ENCODE measurements around the gene B3GAT1.
A peak's percentile ranks its signal among the peaks of the same experiment; 100 is the strongest.

Gene B3GAT1

GRCh38 chr11:134414766-134415765, 3.0 kb upstream of the B3GAT1 start:
- no peak overlapping the region for H3K4me3 ChIP-seq (ENCODE audit: low read length)
- no peak for DNase-seq (ENCODE audit: low read depth, low spot score)

- H3K4me3 ChIP-seq (ENCODE audit: low read length): no peak overlapping the region
- DNase-seq (ENCODE audit: low read depth, low spot score): no peak
These were observed 2.0 kb upstream of the B3GAT1 start for GRCh38 chr11:134413826-134414731.

- H3K4me3 ChIP-seq (ENCODE audit: low read length): peak overlapping the region; percentile 48
- peak; percentile 25 for DNase-seq (ENCODE audit: low read depth, low spot score)
These were observed 1.2 kb upstream of the B3GAT1 start for GRCh38 chr11:134413043-134413825.

GRCh38 chr11:134410766-134411165, 1.3 kb downstream of the B3GAT1 start:
- no peak overlapping the region for H3K4me3 ChIP-seq (ENCODE audit: low read length)
- no peak for DNase-seq (ENCODE audit: low read depth, low spot score)

GRCh38 chr11:134409552-134410429, 2.3 kb downstream of the B3GAT1 start:
- DNase-seq (ENCODE audit: low read depth, low spot score): no peak
- H3K4me3 ChIP-seq (ENCODE audit: low read length): no peak overlapping the region

- H3K4me3 ChIP-seq (ENCODE audit: low read length): no peak overlapping the region
- no peak for DNase-seq (ENCODE audit: low read depth, low spot score)
These were observed 4.1 kb downstream of the B3GAT1 start for GRCh38 chr11:134407923-134408322.

- no peak overlapping the region for H3K4me3 ChIP-seq (ENCODE audit: low read length)
- no peak for DNase-seq (ENCODE audit: low read depth, low spot score)
These were observed 4.7 kb downstream of the B3GAT1 start for GRCh38 chr11:134407321-134407828.

- H3K4me3 ChIP-seq (ENCODE audit: low read length): no peak overlapping the region
- no peak for DNase-seq (ENCODE audit: low read depth, low spot score)
These were observed 5.5 kb downstream of the B3GAT1 start for GRCh38 chr11:134406264-134407185.

- DNase-seq (ENCODE audit: low read depth, low spot score): no peak
- H3K4me3 ChIP-seq (ENCODE audit: low read length): no peak overlapping the region
These were observed 6.2 kb downstream of the B3GAT1 start for GRCh38 chr11:134405841-134406240.

- no peak overlapping the region for H3K4me3 ChIP-seq (ENCODE audit: low read length)
- DNase-seq (ENCODE audit: low read depth, low spot score): no peak
These were observed 6.6 kb downstream of the B3GAT1 start for GRCh38 chr11:134405436-134405835.

- no peak for DNase-seq (ENCODE audit: low read depth, low spot score)
- H3K4me3 ChIP-seq (ENCODE audit: low read length): no peak overlapping the region
These were observed 7.3 kb downstream of the B3GAT1 start for GRCh38 chr11:134404575-134405341.

- no peak for DNase-seq (ENCODE audit: low read depth, low spot score)
- no peak overlapping the region for H3K4me3 ChIP-seq (ENCODE audit: low read length)
These were observed 9.1 kb downstream of the B3GAT1 start for GRCh38 chr11:134402910-134403309.

- DNase-seq (ENCODE audit: low read depth, low spot score): no peak
- H3K4me3 ChIP-seq (ENCODE audit: low read length): no peak overlapping the region
These were observed 9.9 kb downstream of the B3GAT1 start for GRCh38 chr11:134401825-134402809.

GRCh38 chr11:134399996-134400395, 12.0 kb downstream of the B3GAT1 start:
- H3K4me3 ChIP-seq (ENCODE audit: low read length): no peak overlapping the region
- DNase-seq (ENCODE audit: low read depth, low spot score): no peak

- no peak for DNase-seq (ENCODE audit: low read depth, low spot score)
- H3K4me3 ChIP-seq (ENCODE audit: low read length): no peak overlapping the region
These were observed 12.8 kb downstream of the B3GAT1 start for GRCh38 chr11:134399293-134399654.
